ENCODE measurements around the gene ARHGAP19.

ARHGAP19 gene

GRCh38 chr10:97207131-97207530 is 85.3 kb downstream of the ARHGAP19 start:
- Mint-ChIP-seq H3K4me3 (no peak overlapping the region), H3K36me3 (no peaks in the 10 kb centered on the region), H3K9me3 (no peaks in the 10 kb centered on the region), H3K27me3 (no peaks in the 10 kb centered on the region), H3K27ac (no peak overlapping the region), H3K4me1 (no peaks in the 10 kb centered on the region)

DNA sequence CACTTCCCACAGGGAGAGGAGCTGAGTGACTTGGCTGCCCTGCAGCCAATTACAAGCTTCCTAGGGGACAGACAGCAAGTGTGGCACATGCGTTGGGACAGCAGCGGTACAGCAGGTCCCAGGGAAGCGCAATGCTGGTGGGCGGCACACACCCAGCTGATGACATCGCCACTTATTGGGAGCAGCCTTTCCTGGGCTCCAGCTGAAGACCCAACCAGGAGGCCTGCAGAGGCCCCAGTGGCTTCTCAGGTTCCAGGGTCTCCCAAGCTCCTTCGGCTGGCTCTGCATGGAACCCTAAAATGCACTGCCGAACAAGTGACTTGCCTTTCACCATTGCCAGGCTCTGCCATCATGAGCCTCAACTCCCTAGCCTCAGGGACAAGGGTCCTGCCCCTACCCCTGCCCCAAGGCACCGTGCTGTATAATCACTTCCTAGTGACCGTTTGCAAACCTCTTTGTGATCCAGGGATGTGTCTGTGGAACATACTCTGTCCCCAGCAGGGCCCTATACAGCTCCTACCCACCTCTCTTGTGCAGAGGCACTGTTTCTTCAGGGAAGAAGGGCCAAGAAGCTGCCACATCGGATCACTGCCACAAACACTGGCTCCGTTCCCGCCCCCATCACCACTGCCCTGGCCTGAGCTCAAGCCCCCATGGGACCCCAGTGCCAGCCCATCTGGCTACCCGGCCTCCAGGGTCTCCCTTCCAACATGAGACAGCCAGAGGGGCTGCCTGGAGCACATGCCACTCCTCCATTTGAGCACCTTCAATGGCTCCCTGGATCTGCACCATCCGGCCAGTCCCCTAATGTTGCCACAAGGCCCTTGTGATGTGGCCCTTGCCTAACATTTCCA is 87.4 kb downstream of the ARHGAP19 start:
- Mint-ChIP-seq H3K27ac (no peak overlapping the region), H3K27me3 (no peaks in the 10 kb centered on the region), H3K4me1 (no peaks in the 10 kb centered on the region), H3K4me3 (no peak overlapping the region), H3K36me3 (no peaks in the 10 kb centered on the region), H3K9me3 (no peaks in the 10 kb centered on the region)

GRCh38 chr10:97203220-97203619 is 89.2 kb downstream of the ARHGAP19 start:
- H3K9me3 Mint-ChIP-seq, result no peaks in the 10 kb centered on the region
- no peaks in the 10 kb centered on the region for H3K36me3 Mint-ChIP-seq
- H3K4me3 Mint-ChIP-seq, result no peak overlapping the region
- no peaks in the 10 kb centered on the region for H3K4me1 Mint-ChIP-seq
- peaks cover 3% of the 10 kb centered on the region for H3K27me3 Mint-ChIP-seq
- no peak overlapping the region for H3K27ac Mint-ChIP-seq

- Mint-ChIP-seq H3K27me3 (peaks cover 3% of the 10 kb centered on the region), H3K4me3 (no peak overlapping the region), H3K4me1 (peaks cover 6% of the 10 kb centered on the region)
Measured at GRCh38 chr10:97200616-97201015, 91.8 kb downstream of the ARHGAP19 start.

GRCh38 chr10:97199152-97199551 is 93.3 kb downstream of the ARHGAP19 start:
- H3K9me3 Mint-ChIP-seq, result no peaks in the 10 kb centered on the region
- H3K27me3 Mint-ChIP-seq, result peaks cover 3% of the 10 kb centered on the region
- H3K4me3 Mint-ChIP-seq, result no peak overlapping the region
- H3K36me3 Mint-ChIP-seq, result no peaks in the 10 kb centered on the region
- H3K27ac Mint-ChIP-seq, result no peak overlapping the region
- peaks cover 8% of the 10 kb centered on the region for H3K4me1 Mint-ChIP-seq

More at GRCh38 chr10:97200616-97201015, 91.8 kb downstream of the ARHGAP19 start:
- H3K36me3 Mint-ChIP-seq, result no peaks in the 10 kb centered on the region
- no peaks in the 10 kb centered on the region for H3K9me3 Mint-ChIP-seq
- H3K27ac Mint-ChIP-seq, result no peak overlapping the region

- Mint-ChIP-seq H3K27me3 (peaks cover 13% of the 10 kb centered on the region), H3K4me3 (peak overlapping the region; percentile 75), H3K4me1 (peaks cover 8% of the 10 kb centered on the region), H3K9me3 (no peaks in the 10 kb centered on the region), H3K36me3 (no peaks in the 10 kb centered on the region), H3K27ac (no peak overlapping the region)
Measured at GRCh38 chr10:97197030-97197500, 95.4 kb downstream of the ARHGAP19 start.

- Mint-ChIP-seq H3K27ac (no peak overlapping the region), H3K27me3 (peaks cover 14% of the 10 kb centered on the region), H3K9me3 (no peaks in the 10 kb centered on the region), H3K4me1 (peaks cover 8% of the 10 kb centered on the region), H3K36me3 (no peaks in the 10 kb centered on the region), H3K4me3 (peak overlapping the region; percentile 75)
Measured at GRCh38 chr10:97196223-97197029, 96.0 kb downstream of the ARHGAP19 start.

DNA sequence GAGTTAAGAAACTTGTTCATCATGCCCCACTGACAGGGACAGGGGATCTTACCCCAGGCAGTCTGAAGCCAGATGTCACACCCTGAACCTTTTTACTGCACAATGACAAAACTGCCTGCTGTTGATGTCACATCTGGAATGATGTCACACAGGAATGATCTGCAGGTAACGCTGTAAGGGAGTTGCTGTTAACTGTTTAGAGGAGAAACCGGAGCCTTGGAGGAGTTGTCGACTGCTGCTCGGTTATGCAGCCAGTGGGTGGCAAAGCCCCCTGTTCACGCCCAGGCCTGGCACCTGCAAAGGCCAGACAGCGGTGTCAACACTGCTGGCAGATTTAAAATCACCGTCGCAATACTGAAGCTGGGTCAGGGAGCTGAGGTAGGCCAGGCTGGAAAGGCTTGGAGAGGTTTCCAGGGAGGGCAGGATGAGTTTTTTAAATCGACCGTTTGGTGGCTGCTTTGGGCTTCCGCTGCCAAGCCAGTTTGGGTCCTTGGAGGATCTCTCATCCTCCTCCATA is 96.7 kb downstream of the ARHGAP19 start:
- Mint-ChIP-seq H3K36me3 (no peaks in the 10 kb centered on the region), H3K27me3 (peaks cover 16% of the 10 kb centered on the region), H3K4me3 (peak overlapping the region; percentile 75), H3K27ac (no peak overlapping the region), H3K9me3 (no peaks in the 10 kb centered on the region), H3K4me1 (peaks cover 8% of the 10 kb centered on the region)

- H3K27ac Mint-ChIP-seq, result no peak overlapping the region
- H3K27me3 Mint-ChIP-seq, result peaks cover 15% of the 10 kb centered on the region
- H3K9me3 Mint-ChIP-seq, result no peaks in the 10 kb centered on the region
- peaks cover 8% of the 10 kb centered on the region for H3K4me1 Mint-ChIP-seq
- no peak overlapping the region for H3K4me3 Mint-ChIP-seq
- H3K36me3 Mint-ChIP-seq, result no peaks in the 10 kb centered on the region
Measured at GRCh38 chr10:97192952-97193435, 99.4 kb downstream of the ARHGAP19 start.

- no peaks in the 10 kb centered on the region for H3K36me3 Mint-ChIP-seq
- peaks cover under 1% of the 10 kb centered on the region for H3K4me1 Mint-ChIP-seq
Measured at GRCh38 chr10:97190450-97190849, 102.0 kb downstream of the ARHGAP19 start.

DNA sequence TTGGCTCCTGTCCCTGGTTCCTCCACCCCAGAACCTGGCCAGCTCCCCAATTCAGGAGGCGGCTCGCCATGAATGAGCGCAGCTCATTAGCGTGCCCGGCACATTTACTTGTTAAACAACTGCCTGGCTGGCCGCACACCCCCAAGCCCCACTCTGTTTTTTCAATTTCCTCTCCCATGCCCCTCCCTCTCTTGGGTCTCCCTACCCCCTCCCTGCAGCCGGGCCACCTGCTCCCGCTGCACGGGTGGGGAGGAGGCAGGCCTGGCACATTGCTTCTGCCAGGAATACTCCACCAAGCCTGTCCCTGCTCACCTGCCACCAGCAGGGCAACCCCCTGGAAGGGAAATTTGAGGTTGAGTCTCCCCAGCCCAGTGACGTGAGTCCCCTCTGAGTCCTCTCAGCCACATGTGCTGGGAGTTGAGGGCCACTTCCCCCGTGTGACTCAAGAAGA is 104.2 kb downstream of the ARHGAP19 start:
- Mint-ChIP-seq H3K4me1 (peaks cover 9% of the 10 kb centered on the region), H3K27me3 (peaks cover 37% of the 10 kb centered on the region), H3K9me3 (no peaks in the 10 kb centered on the region), H3K4me3 (no peak overlapping the region), H3K36me3 (no peaks in the 10 kb centered on the region), H3K27ac (no peak overlapping the region)

More at GRCh38 chr10:97190450-97190849, 102.0 kb downstream of the ARHGAP19 start:
- Mint-ChIP-seq H3K9me3 (no peaks in the 10 kb centered on the region), H3K27ac (no peak overlapping the region), H3K27me3 (peaks cover 25% of the 10 kb centered on the region), H3K4me3 (no peak overlapping the region)

GRCh38 chr10:97186911-97187310 is 105.5 kb downstream of the ARHGAP19 start:
- Mint-ChIP-seq H3K4me3 (no peak overlapping the region), H3K36me3 (no peaks in the 10 kb centered on the region), H3K27ac (no peak overlapping the region), H3K4me1 (peaks cover 9% of the 10 kb centered on the region), H3K27me3 (peaks cover 34% of the 10 kb centered on the region), H3K9me3 (no peaks in the 10 kb centered on the region)

- H3K4me1 Mint-ChIP-seq, result peaks cover 9% of the 10 kb centered on the region
- H3K27me3 Mint-ChIP-seq, result peaks cover 35% of the 10 kb centered on the region
- peak within 1 kb of the TSS; percentile 40 for H3K4me3 Mint-ChIP-seq
- H3K27ac Mint-ChIP-seq, result no peak within 1 kb of the TSS
- H3K9me3 Mint-ChIP-seq, result no peaks in the 10 kb centered on the region
- no peaks in the 10 kb centered on the region for H3K36me3 Mint-ChIP-seq
Measured at GRCh38 chr10:97185326-97186058, 106.9 kb downstream of the ARHGAP19 start, which contains the start of gene SLIT1. Gene SLIT1, minus strand, starts transcription at chr10:97185959. Its CDS starts 285 bp downstream, at chr10:97185674.

DNA sequence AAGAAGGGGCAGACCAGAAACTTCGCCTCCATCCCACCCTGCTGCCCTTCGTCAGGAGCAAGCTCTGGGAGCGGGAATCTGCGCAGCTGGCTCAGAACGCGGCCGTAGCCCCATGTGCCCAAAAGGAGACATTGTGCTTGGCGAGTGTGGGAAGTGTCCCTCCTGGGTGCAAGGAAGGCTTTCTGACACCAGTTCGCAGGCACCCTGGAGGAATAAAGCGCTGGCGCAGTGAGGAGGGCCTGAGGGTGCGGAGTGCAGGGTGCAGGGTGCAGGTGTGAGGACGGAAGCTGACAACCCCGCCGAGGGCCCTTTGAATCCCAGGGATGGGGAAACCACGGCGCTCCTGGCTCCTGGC is 107.5 kb downstream of the ARHGAP19 start:
- Mint-ChIP-seq H3K36me3 (no peaks in the 10 kb centered on the region), H3K27ac (no peak overlapping the region), H3K9me3 (no peaks in the 10 kb centered on the region), H3K4me1 (peaks cover 9% of the 10 kb centered on the region), H3K4me3 (peak overlapping the region; percentile 16), H3K27me3 (peaks cover 39% of the 10 kb centered on the region)

GRCh38 chr10:97183314-97183713 is 109.1 kb downstream of the ARHGAP19 start:
- Mint-ChIP-seq H3K9me3 (no peaks in the 10 kb centered on the region), H3K27me3 (peaks cover 44% of the 10 kb centered on the region), H3K4me3 (no peak overlapping the region), H3K4me1 (peaks cover 9% of the 10 kb centered on the region), H3K27ac (no peak overlapping the region), H3K36me3 (no peaks in the 10 kb centered on the region)
